Naive thymus-derived CD8-positive, alpha-beta T cell (primary cell): ENCODE measurements around the gene BMPR2. TPM values are rescaled to one million over a fixed set of nuclear protein-coding genes. Genes with fewer than 3 reads are reported as not detected.
"Not testable (repeated sequence)": the region's sequence is repeated elsewhere in the genome, so short reads cannot be mapped to it uniquely, and the experiment has no call there.

Experiments used
- ATAC-seq, 2 donors: fragments of 150-1000 bp; cut with Tn5 transposase in 1 of 2; sonication (Bioruptor Pico), chemical (Tn5 transposase) in 1 of 2; 1 replicate in 1 of 2; 2 replicates in 1 of 2; pipeline ENCODE4 v1.10.0; 2021; ENCODE audit warnings: mild to moderate bottlenecking in 2 of 2, moderate library complexity in 2 of 2
- POLR2A ChIA-PET: fragments of 350-600 bp; sonication (Branson Sonifier 250); formaldehyde crosslinking; loops from one replicate; lab custom pipeline; 2021; ENCODE audit warnings: antibody characterized with exemption; lab: Charles Lee
- DNase-seq, 10 donors: peaks; one replicate each; pipeline versions ENCODE4 v3.0.0 to v3.0.0-alpha.2; 2020 to 2022
- H3K27ac Mint-ChIP-seq, 10 donors: one replicate each; pipeline ENCODE4 v1.8.0; 2020 to 2022; ENCODE audit warnings: mild to moderate bottlenecking in 10 of 10, mixed read lengths in 10 of 10, moderate library complexity in 4 of 10, inconsistent platforms in 1 of 10
- H3K27me3 Mint-ChIP-seq, 5 donors: one replicate each; pipeline ENCODE4 v1.8.0; 2021 to 2022; ENCODE audit warnings: mixed read lengths in 5 of 5
- H3K36me3 Mint-ChIP-seq, 3 donors: one replicate each; pipeline ENCODE4 v1.8.0; 2020 to 2022; ENCODE audit warnings: mixed read lengths in 3 of 3, mild to moderate bottlenecking in 2 of 3, inconsistent platforms in 1 of 3
- H3K4me1 Mint-ChIP-seq, 4 donors: one replicate each; pipeline ENCODE4 v1.8.0; 2021 to 2022; ENCODE audit warnings: mixed read lengths in 4 of 4
- H3K4me3 Mint-ChIP-seq, 10 donors: one replicate each; pipeline ENCODE4 v1.8.0; 2020 to 2022; ENCODE audit warnings: mild to moderate bottlenecking in 10 of 10, mixed read lengths in 10 of 10, moderate library complexity in 6 of 10, inconsistent platforms in 1 of 10
- H3K9me3 Mint-ChIP-seq, 9 donors: one replicate each; pipeline ENCODE4 v1.8.0; 2020 to 2022; ENCODE audit warnings: mixed read lengths in 9 of 9, mild to moderate bottlenecking in 3 of 9, inconsistent platforms in 1 of 9, moderate library complexity in 1 of 9
- polyA plus RNA-seq, 3 donors: library from polyadenylated mRNA; unstranded; fragments of 300-500 nt; fragmentation: Illumina TruSeq; gene quantifications; one replicate each; pipeline ENCODE4 v1.2.3, GENCODE V29; 2021
- total RNA-seq, 8 experiments: library from RNA in 2 of 8; stranded (reverse) in 2 of 8; gene quantifications; one replicate each; pipeline ENCODE4 v1.2.3 and lab custom pipeline; 2021 to 2026

Gene BMPR2
- total and polyA plus RNA-seq, 5 experiments from 2014 or later: 3.0 to 35.4 (median 4.6) TPM

DNA sequence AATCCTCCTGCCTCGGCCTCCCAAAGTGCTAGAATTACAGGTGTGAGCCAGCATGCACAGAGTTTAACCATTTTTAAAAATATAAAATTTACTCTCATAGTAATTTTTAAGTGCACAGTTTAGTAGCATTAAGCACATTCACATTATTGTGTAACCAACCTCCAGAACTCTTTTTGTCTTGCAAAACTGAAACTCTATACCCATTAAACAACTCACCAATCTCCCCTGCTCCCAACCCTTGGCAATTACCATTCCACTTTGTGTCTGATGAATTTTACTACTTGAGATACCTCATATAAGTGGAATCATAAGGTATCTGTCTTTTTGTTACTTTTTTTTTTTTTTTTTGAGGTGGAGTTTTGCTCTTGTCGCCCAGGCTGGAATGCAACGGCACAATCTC, 112.5 kb downstream of the BMPR2 start:
- POLR2A ChIA-PET: no interaction called here
- H3K4me3 Mint-ChIP-seq: no peak overlapping the region
- peak overlapping the region in 1 of 10 donors; percentile 20 for H3K27ac Mint-ChIP-seq
- H3K36me3 Mint-ChIP-seq: peaks cover 0 to 12% (median 2%) of the 10 kb centered on the region in 3 donors
- ATAC-seq (no peak), DNase-seq (no peak)
- H3K4me1 Mint-ChIP-seq: no peaks in the 10 kb centered on the region
- no peaks in the 10 kb centered on the region for H3K9me3 Mint-ChIP-seq
- no peaks in the 10 kb centered on the region for H3K27me3 Mint-ChIP-seq

DNA sequence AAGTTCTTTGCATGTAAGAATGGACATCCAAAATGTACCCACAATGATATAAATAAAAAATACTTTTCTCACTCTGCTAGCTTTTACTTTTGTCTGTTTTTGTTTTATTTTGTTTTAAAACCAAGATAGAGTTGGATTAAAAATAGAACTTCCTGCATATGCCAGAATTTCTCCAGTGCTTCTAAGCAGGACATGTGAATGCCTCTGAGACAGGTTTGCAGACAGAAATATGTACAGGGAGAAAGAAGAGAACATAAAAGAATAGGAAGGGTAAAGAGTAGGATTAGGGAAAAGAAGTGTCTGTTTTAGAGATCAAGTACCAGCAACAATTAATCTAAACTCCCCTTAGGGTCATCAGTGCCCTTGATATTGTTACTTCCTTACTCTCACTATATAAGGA, 114.4 kb downstream of the BMPR2 start:
- no peak for ATAC-seq
- peak overlapping the region in 1 of 10 donors; percentile 70 for H3K27ac Mint-ChIP-seq
- POLR2A ChIA-PET: no interaction called here

DNA sequence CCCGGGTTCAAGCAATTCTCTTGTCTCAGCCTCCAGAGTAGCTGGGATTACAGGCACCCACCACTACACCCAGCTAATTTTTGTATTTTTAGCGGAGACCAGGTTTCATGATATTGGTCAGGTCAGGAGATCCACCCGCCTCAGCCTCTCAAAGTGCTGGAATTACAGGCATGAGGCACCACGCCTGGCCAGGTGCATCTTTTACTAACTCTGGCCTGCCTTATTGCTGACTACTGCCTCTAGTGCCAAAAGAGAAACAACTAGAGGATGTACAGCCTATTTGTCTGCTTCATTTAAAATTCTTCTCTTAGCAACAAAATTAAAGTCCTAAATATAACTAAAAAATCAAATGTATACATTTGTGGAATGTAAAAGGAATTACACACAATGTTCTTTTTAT, 115.4 kb downstream of the BMPR2 start:
- Mint-ChIP-seq H3K9me3 (no peaks in the 10 kb centered on the region), H3K36me3 (peaks cover 0 to 20% (median 2%) of the 10 kb centered on the region in 3 donors), H3K27ac (no peak overlapping the region), H3K27me3 (no peaks in the 10 kb centered on the region), H3K4me3 (no peak overlapping the region), H3K4me1 (no peaks in the 10 kb centered on the region)
- POLR2A ChIA-PET: no interaction called here
- DNase-seq: no peak
- ATAC-seq: no peak

More for the DNA sequence above, 114.4 kb downstream of the BMPR2 start:
- no peaks in the 10 kb centered on the region for H3K4me1 Mint-ChIP-seq
- no peaks in the 10 kb centered on the region for H3K27me3 Mint-ChIP-seq
- DNase-seq: no peak
- H3K9me3 Mint-ChIP-seq: no peaks in the 10 kb centered on the region
- H3K4me3 Mint-ChIP-seq: no peak overlapping the region
- peaks cover 0 to 20% (median 2%) of the 10 kb centered on the region in 3 donors for H3K36me3 Mint-ChIP-seq

DNA sequence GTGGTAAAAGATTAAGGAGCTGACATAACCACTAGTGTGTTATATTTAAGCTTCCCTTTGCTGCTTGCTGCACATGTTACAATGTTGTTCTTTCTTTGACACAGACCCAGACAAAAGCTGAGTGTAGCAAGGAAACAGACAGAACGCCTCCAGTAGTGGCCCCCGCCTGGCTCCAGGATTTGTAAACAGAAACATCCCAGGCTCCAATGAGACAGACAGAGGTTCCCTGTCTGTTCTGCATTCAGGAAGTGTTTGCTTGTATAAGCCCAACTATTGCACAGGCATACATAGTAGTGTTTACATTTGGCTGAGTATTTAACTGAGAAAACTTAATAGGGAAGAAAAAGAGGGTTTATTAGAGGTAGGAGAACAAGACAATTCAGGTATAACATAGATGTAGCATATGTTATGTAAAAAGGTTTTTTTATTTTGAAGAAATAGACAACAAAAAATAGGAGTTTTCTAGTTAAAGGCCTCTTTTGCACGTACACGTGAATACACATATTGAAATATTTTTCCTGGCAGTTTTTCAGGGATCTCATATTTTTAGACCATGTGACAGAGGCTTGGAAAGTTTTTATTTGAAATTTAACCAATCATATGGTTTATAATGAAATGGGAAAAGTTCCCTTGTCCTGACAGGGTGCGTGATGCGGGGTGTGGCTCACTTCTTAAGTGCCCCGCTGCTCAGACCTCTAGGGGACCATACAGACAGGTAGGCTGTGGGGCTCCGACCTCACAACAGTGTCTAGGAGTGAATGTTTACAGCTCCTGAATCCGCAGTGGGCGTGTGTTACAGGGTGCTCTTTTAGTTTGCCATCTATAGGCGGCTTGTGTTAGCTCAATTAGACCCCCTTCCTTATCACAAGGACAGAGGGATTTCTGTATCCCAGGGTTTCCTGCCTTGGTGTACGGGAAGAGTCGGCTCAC, 118.4 kb downstream of the BMPR2 start:
- Mint-ChIP-seq H3K36me3 (peaks cover 0 to 13% (median 4%) of the 10 kb centered on the region in 3 donors), H3K27me3 (no peaks in the 10 kb centered on the region), H3K4me3 (no peak overlapping the region), H3K4me1 (peaks cover 0 to 2% (median 0%) of the 10 kb centered on the region in 4 donors), H3K27ac (no peak overlapping the region), H3K9me3 (no peaks in the 10 kb centered on the region)
- DNase-seq (no peak), ATAC-seq (no peak)
- POLR2A ChIA-PET: interaction anchor here (0.6 kb wide), 1 partner anchor 100 kb away, joined by 3 read pairs; no protein-coding TSS in a partner anchor

DNA sequence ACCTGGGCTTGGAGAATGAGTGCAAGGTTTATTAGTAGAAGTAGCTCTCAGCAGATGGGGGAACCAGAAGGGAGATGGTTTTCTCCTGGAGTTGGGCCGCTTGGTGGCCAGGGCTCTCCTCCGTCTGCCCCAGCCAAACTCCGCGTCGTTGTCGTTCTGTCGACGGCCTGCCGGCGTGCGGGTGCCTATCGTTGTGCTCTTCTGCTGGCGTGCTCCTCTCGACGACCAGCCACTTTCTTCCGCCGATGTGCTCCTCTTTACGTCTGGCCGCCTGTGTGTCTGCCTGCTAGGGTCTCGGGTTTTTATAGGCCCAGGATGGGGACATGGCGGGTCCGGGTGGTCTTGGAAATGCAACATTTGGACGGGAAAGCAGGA, 119.1 kb downstream of the BMPR2 start:
- peaks cover 0 to 2% (median 0%) of the 10 kb centered on the region in 4 donors for H3K4me1 Mint-ChIP-seq
- POLR2A ChIA-PET: no interaction called here
- no peak for DNase-seq
- H3K27ac Mint-ChIP-seq: peak overlapping the region in 1 of 10 donors; percentile 52
- H3K4me3 Mint-ChIP-seq: no peak overlapping the region
- no peak for ATAC-seq
- no peaks in the 10 kb centered on the region for H3K9me3 Mint-ChIP-seq
- H3K36me3 Mint-ChIP-seq: peaks cover 0 to 10% (median 4%) of the 10 kb centered on the region in 3 donors
- no peaks in the 10 kb centered on the region for H3K27me3 Mint-ChIP-seq

- H3K4me3 Mint-ChIP-seq, H3K4me1 Mint-ChIP-seq, DNase-seq, H3K27ac Mint-ChIP-seq, POLR2A ChIA-PET, H3K27me3 Mint-ChIP-seq, H3K9me3 Mint-ChIP-seq, H3K36me3 Mint-ChIP-seq, ATAC-seq: not testable (repeated sequence)
These were observed 120.8 kb downstream of the BMPR2 start for GRCh38 chr2:202496835-202497472.

DNA sequence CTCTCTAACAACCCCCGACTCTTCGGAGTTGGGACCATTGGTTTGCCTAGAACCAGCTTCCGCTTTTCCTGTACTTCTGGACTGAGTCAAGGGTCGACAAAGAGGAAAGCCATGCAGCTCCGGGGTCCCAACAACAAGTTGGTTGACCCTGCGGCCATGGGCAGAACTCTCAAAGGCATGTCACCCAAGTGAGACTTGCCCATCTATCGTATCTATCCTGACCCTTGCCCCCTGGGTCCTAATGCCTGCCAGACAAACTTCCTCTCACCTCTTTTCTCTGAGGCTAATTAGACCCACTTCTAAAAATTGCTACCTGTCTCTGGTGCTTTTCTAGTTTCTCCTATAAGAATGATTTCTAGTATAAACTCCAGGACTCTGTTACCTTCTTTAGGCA, 121.3 kb downstream of the BMPR2 start:
- POLR2A ChIA-PET, H3K9me3 Mint-ChIP-seq, ATAC-seq, H3K36me3 Mint-ChIP-seq, H3K27me3 Mint-ChIP-seq, DNase-seq, H3K4me1 Mint-ChIP-seq, H3K27ac Mint-ChIP-seq, H3K4me3 Mint-ChIP-seq: not testable (repeated sequence)

- H3K27me3 Mint-ChIP-seq, ATAC-seq, H3K9me3 Mint-ChIP-seq, DNase-seq, H3K27ac Mint-ChIP-seq, POLR2A ChIA-PET, H3K4me3 Mint-ChIP-seq: not testable (repeated sequence)
- Mint-ChIP-seq H3K36me3 (peaks cover 0 to 17% (median 10%) of the 10 kb centered on the region in 3 donors), H3K4me1 (peaks cover 2 to 10% (median 8%) of the 10 kb centered on the region in 4 donors)
These were observed 123.7 kb downstream of the BMPR2 start for GRCh38 chr2:202499841-202500240.

DNA sequence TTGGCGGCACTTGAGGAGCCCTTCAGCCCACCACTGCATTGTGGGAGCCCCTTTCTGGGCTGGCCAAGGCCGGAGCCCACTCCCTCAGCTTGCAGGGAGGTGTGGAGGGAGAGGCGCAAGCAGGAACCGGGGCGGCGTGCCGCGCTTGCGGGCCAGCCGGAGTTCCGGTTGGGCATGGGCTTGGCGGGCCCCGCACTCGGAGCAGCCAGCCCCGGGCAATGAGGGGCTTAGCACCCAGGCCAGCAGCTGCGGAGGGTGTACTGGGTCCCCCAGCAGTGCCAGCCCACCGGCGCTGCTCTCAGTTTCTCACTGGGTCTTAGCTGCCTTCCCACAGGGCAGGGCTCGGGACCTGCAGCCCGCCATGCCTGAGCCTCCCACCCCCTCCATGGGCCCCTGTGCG, 127.1 kb downstream of the BMPR2 start:
- POLR2A ChIA-PET, ATAC-seq, DNase-seq: not testable (repeated sequence)

DNA sequence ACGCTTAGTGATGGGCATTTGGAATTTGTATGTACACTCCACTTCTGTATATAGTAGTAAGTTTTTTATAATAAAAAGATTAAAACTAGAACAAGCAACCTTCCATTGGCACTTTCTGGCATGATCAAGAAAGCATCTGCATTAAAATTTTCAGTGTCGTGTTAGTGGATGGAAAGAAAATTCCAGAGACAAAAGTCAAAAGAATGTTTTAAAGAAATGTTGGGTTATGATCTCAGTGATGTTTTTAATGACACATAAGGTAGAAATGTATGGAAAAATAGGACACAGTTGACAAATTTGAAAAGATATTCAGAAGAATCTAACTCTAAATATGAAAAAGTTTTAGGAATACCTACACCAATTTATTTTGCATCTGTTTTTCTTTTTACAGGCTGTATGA, 132.6 kb downstream of the BMPR2 start:
- H3K36me3 Mint-ChIP-seq: peaks cover 0 to 15% (median 7%) of the 10 kb centered on the region in 3 donors
- ATAC-seq (no peak), DNase-seq (no peak)
- no peaks in the 10 kb centered on the region for H3K27me3 Mint-ChIP-seq
- H3K4me1 Mint-ChIP-seq: peaks cover 0 to 8% (median 4%) of the 10 kb centered on the region in 4 donors
- no peak overlapping the region for H3K4me3 Mint-ChIP-seq
- POLR2A ChIA-PET: no interaction called here
- H3K27ac Mint-ChIP-seq: no peak overlapping the region
- no peaks in the 10 kb centered on the region for H3K9me3 Mint-ChIP-seq

More for the DNA sequence above, 127.1 kb downstream of the BMPR2 start:
- H3K27ac Mint-ChIP-seq, H3K27me3 Mint-ChIP-seq, H3K4me3 Mint-ChIP-seq, H3K9me3 Mint-ChIP-seq: not testable (repeated sequence)
- peaks cover 0 to 15% (median 12%) of the 10 kb centered on the region in 3 donors for H3K36me3 Mint-ChIP-seq
- peaks cover 2 to 10% (median 8%) of the 10 kb centered on the region in 4 donors for H3K4me1 Mint-ChIP-seq

DNA sequence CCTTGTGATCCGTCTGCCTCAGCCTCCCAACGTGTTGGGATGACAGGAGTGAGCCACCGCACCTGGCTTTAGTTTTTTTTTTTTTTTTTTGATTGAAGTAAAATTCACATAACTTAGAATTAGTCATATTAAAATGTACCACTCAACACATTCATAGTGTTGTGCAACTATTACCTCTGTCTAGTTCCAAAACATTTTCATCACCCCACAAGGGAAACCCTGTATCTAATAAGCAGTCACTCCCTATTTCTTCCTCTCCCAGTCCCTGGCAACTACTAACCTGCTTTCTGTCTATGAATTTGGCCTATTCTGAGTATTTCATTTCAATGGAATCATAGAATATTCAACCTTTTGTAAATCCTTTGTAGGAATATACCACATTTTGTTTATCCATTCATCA, 134.8 kb downstream of the BMPR2 start:
- POLR2A ChIA-PET: interaction anchor here (0.7 kb wide), 1 partner anchor 82 kb away, joined by 3 read pairs; no protein-coding TSS in a partner anchor
- H3K27me3 Mint-ChIP-seq: no peaks in the 10 kb centered on the region
- peaks cover 0 to 18% (median 6%) of the 10 kb centered on the region in 3 donors for H3K36me3 Mint-ChIP-seq

GRCh38 chr2:202512176-202512575, 136.0 kb downstream of the BMPR2 start:
- no peak overlapping the region for H3K4me3 Mint-ChIP-seq
- no peaks in the 10 kb centered on the region for H3K27me3 Mint-ChIP-seq
- H3K36me3 Mint-ChIP-seq: peaks cover 0 to 20% (median 8%) of the 10 kb centered on the region in 3 donors
- ATAC-seq (no peak), DNase-seq (no peak)
- H3K9me3 Mint-ChIP-seq: no peaks in the 10 kb centered on the region
- H3K27ac Mint-ChIP-seq: no peak overlapping the region
- POLR2A ChIA-PET: interaction anchor here (0.7 kb wide), 1 partner anchor 25 kb away, joined by 4 read pairs; no protein-coding TSS in a partner anchor
- H3K4me1 Mint-ChIP-seq: no peaks in the 10 kb centered on the region

More for the DNA sequence above, 134.8 kb downstream of the BMPR2 start:
- Mint-ChIP-seq H3K9me3 (no peaks in the 10 kb centered on the region), H3K4me1 (no peaks in the 10 kb centered on the region), H3K4me3 (no peak overlapping the region), H3K27ac (peak overlapping the region in 1 of 10 donors; percentile 6)
- DNase-seq (no peak), ATAC-seq (no peak)

DNA sequence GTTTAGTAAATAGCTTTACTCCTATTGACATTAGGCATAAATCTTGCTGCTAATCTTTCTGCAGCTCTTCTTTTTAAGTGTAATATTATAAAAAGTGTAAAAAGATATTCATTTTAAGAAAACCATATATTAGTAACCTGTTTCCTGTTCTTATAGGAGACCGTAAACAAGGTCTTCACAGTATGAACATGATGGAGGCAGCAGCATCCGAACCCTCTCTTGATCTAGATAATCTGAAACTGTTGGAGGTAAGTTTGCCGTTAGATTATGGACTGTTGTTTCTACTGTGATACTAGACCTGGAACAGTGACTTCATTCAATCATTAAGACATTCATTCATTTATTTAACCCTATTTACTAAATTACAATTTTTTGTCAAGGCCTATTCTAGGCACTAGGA, 138.6 kb downstream of the BMPR2 start:
- no peak for ATAC-seq
- no peak for DNase-seq
- H3K36me3 Mint-ChIP-seq: peaks cover 0 to 34% (median 17%) of the 10 kb centered on the region in 3 donors
- H3K27me3 Mint-ChIP-seq: no peaks in the 10 kb centered on the region
- no peaks in the 10 kb centered on the region for H3K9me3 Mint-ChIP-seq
- POLR2A ChIA-PET: no interaction called here
- no peak overlapping the region for H3K27ac Mint-ChIP-seq
- H3K4me1 Mint-ChIP-seq: no peaks in the 10 kb centered on the region
- H3K4me3 Mint-ChIP-seq: no peak overlapping the region
